ENCODE results near the gene FRMPD2.
"Not testable (repeated sequence)": the region's sequence is repeated elsewhere in the genome, so short reads cannot be mapped to it uniquely, and the experiment has no call there.

FRMPD2 gene

DNA sequence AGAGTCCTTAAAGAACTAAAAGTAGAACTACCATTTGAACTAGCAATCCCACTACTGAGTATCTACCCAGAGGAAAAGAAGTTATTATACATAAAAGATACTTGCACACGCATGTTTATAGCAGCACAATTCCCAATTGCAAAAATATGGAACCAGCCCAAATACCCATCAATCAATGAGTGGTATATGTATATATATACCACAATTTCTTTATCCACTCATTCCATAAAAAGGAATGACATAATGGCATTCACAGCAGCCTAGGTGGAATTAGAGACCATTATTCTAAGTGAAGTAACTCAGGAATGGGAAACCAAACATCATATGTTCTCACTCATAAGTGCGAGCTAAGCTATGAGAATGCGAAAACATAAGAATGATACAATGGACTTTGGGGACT is 53.5 kb downstream of the FRMPD2 start:
- not testable (repeated sequence) for H3K23ac ChIP-seq (ENCODE audit: low read length)
- WGBS (ENCODE audit: extremely low coverage, insufficient coverage, insufficient read length): no CpG with 5 or more reads among the region's 3 CpGs

DNA sequence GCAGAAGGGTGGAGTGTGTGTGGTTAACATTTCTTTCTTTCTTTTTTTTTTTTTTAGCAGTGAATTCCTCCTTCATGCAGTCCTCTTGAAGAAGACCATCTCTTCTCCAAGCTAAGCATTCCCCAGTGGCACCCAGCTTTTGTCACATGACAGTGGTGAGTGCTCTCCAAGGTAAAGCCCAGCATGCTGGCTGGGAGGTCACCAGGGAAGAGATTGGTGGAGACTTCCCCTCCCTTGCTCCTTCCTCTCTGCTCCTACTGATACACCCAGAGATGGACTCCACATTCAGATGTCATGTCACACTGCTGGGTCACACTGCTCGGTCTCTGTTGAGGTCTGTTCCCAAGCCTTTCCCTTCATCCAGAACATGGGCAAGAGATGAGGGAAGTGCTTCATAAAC is 55.3 kb downstream of the FRMPD2 start:
- no peak overlapping the region for H3K23ac ChIP-seq (ENCODE audit: low read length)
- no peak overlapping the region for H2BK120ac ChIP-seq (ENCODE audit: insufficient read depth, low read length, poor library complexity)
- no peak overlapping the region for H4K8ac ChIP-seq (ENCODE audit: low read depth, low read length)
- no peak overlapping the region for H2AFZ ChIP-seq (ENCODE audit: insufficient read depth, low read length, poor library complexity)
- no peaks in the 10 kb centered on the region for H3K27me3 ChIP-seq (ENCODE audit: insufficient read depth, low read length)
- no peak overlapping the region for H4K91ac ChIP-seq (ENCODE audit: low read depth, low read length)
- no peaks in the 10 kb centered on the region for H3K4me1 ChIP-seq (ENCODE audit: control insufficient read depth in 1 of 2, insufficient read depth in 2 of 2, low read length in 2 of 2)
- peak overlapping the region; percentile 55 for H3K9ac ChIP-seq (ENCODE audit: low read length)
- no peak overlapping the region for H3K14ac ChIP-seq (ENCODE audit: low read length)
- no peaks in the 10 kb centered on the region for H3K79me1 ChIP-seq (ENCODE audit: low read length)
- H3K9me3 ChIP-seq (ENCODE audit: insufficient read depth, low read depth, low read length): no peaks in the 10 kb centered on the region
- DNase-seq: no peak
- no peak overlapping the region for H3K4me3 ChIP-seq (ENCODE audit: low read depth, low read length)
- no peak overlapping the region for H3K4ac ChIP-seq (ENCODE audit: low read depth, low read length)
- no peak overlapping the region for H2AK5ac ChIP-seq (ENCODE audit: low read length)
- no peaks in the 10 kb centered on the region for H3K36me3 ChIP-seq (ENCODE audit: control insufficient read depth in 1 of 2, insufficient read depth in 2 of 2, low read length in 2 of 2)
- no peak overlapping the region for H4K12ac ChIP-seq (ENCODE audit: low read depth, low read length)
- no peak overlapping the region for H2BK12ac ChIP-seq (ENCODE audit: low read length)
- H2BK5ac ChIP-seq (ENCODE audit: low read depth, low read length, poor library complexity): no peak overlapping the region
- no peak overlapping the region for H3K18ac ChIP-seq (ENCODE audit: low read length)
- H3K4me2 ChIP-seq (ENCODE audit: low read length): no peak overlapping the region
- H3K79me2 ChIP-seq (ENCODE audit: control insufficient read depth, insufficient read depth, low read length, poor library complexity): no peaks in the 10 kb centered on the region
- no peak overlapping the region for H3K27ac ChIP-seq (ENCODE audit: low read depth, low read length)
- WGBS (ENCODE audit: extremely low coverage, insufficient coverage, insufficient read length): no CpG with 5 or more reads among the region's 1 CpG

More for the DNA sequence above, 53.5 kb downstream of the FRMPD2 start:
- not testable (repeated sequence) for H4K12ac ChIP-seq (ENCODE audit: low read depth, low read length); H3K4me1 ChIP-seq (ENCODE audit: control insufficient read depth in 1 of 2, insufficient read depth in 2 of 2, low read length in 2 of 2); H3K9me3 ChIP-seq (ENCODE audit: insufficient read depth, low read depth, low read length); H2AK5ac ChIP-seq (ENCODE audit: low read length); H2BK5ac ChIP-seq (ENCODE audit: low read depth, low read length, poor library complexity); H3K79me2 ChIP-seq (ENCODE audit: control insufficient read depth, insufficient read depth, low read length, poor library complexity); H3K4me2 ChIP-seq (ENCODE audit: low read length); H3K4me3 ChIP-seq (ENCODE audit: low read depth, low read length); H3K79me1 ChIP-seq (ENCODE audit: low read length); H3K18ac ChIP-seq (ENCODE audit: low read length); H3K9ac ChIP-seq (ENCODE audit: low read length); H2BK120ac ChIP-seq (ENCODE audit: insufficient read depth, low read length, poor library complexity); H2AFZ ChIP-seq (ENCODE audit: insufficient read depth, low read length, poor library complexity); H4K8ac ChIP-seq (ENCODE audit: low read depth, low read length); H4K91ac ChIP-seq (ENCODE audit: low read depth, low read length); H3K4ac ChIP-seq (ENCODE audit: low read depth, low read length); DNase-seq; H3K27ac ChIP-seq (ENCODE audit: low read depth, low read length); H2BK12ac ChIP-seq (ENCODE audit: low read length); H3K27me3 ChIP-seq (ENCODE audit: insufficient read depth, low read length); H3K14ac ChIP-seq (ENCODE audit: low read length); H3K36me3 ChIP-seq (ENCODE audit: control insufficient read depth in 1 of 2, insufficient read depth in 2 of 2, low read length in 2 of 2)

DNA sequence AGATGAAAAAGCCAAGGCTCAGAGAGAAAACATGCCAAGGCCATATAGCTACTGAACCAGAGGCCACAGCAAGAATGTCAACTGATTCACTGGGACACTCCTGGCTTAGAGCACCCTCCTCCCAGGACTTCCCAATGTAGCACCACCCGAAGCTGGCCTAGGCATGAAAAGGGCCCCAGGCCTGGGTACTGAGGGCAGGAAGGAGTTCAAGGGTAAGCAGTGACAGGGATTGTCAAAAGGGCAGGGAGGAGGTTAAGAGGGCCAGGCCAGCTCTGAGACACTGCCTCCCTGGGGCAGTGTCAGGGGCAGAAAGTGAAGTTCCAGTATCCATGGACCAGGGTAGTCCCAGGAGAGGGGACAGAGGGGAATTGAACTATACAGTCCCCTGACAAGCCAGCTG is 57.8 kb downstream of the FRMPD2 start:
- no peak for DNase-seq
- no peak overlapping the region for H2BK12ac ChIP-seq (ENCODE audit: low read length)
- no peak overlapping the region for H3K4me3 ChIP-seq (ENCODE audit: low read depth, low read length)
- H3K4ac ChIP-seq (ENCODE audit: low read depth, low read length): no peak overlapping the region
- H3K9me3 ChIP-seq (ENCODE audit: insufficient read depth, low read depth, low read length): no peaks in the 10 kb centered on the region
- no peak overlapping the region for H2AFZ ChIP-seq (ENCODE audit: insufficient read depth, low read length, poor library complexity)
- H3K79me1 ChIP-seq (ENCODE audit: low read length): no peaks in the 10 kb centered on the region
- no peaks in the 10 kb centered on the region for H3K27me3 ChIP-seq (ENCODE audit: insufficient read depth, low read length)
- H3K4me2 ChIP-seq (ENCODE audit: low read length): no peak overlapping the region
- no peak overlapping the region for H3K23ac ChIP-seq (ENCODE audit: low read length)
- H4K91ac ChIP-seq (ENCODE audit: low read depth, low read length): no peak overlapping the region
- H3K79me2 ChIP-seq (ENCODE audit: control insufficient read depth, insufficient read depth, low read length, poor library complexity): no peaks in the 10 kb centered on the region
- no peaks in the 10 kb centered on the region for H3K4me1 ChIP-seq (ENCODE audit: control insufficient read depth in 1 of 2, insufficient read depth in 2 of 2, low read length in 2 of 2)
- no peak overlapping the region for H4K12ac ChIP-seq (ENCODE audit: low read depth, low read length)
- no CpG with 5 or more reads among the region's 1 CpG for WGBS (ENCODE audit: extremely low coverage, insufficient coverage, insufficient read length)
- H2AK5ac ChIP-seq (ENCODE audit: low read length): no peak overlapping the region
- H2BK120ac ChIP-seq (ENCODE audit: insufficient read depth, low read length, poor library complexity): no peak overlapping the region
- no peaks in the 10 kb centered on the region for H3K36me3 ChIP-seq (ENCODE audit: control insufficient read depth in 1 of 2, insufficient read depth in 2 of 2, low read length in 2 of 2)
- no peak overlapping the region for H4K8ac ChIP-seq (ENCODE audit: low read depth, low read length)
- H3K9ac ChIP-seq (ENCODE audit: low read length): no peak overlapping the region
- no peak overlapping the region for H2BK5ac ChIP-seq (ENCODE audit: low read depth, low read length, poor library complexity)
- no peak overlapping the region for H3K27ac ChIP-seq (ENCODE audit: low read depth, low read length)
- no peak overlapping the region for H3K18ac ChIP-seq (ENCODE audit: low read length)
- no peak overlapping the region for H3K14ac ChIP-seq (ENCODE audit: low read length)

DNA sequence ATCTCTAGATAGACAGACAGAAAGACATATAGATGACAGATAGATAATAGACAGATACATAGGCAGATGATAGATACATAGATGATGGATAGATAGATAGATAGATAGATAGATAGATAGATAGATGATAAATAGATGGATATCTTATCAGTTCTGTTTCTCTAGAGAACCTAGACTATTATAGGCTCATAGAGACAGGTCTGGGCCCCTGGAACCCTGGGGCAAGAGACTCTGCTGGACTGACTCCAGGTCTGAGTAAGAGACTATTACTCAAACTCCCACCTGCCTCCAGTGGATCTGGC is 58.3 kb downstream of the FRMPD2 start:
- Histone ChIP-seq H4K91ac (ENCODE audit: low read depth, low read length) (no peak overlapping the region), H3K4me1 (ENCODE audit: control insufficient read depth in 1 of 2, insufficient read depth in 2 of 2, low read length in 2 of 2) (no peaks in the 10 kb centered on the region), H4K8ac (ENCODE audit: low read depth, low read length) (no peak overlapping the region), H3K4me3 (ENCODE audit: low read depth, low read length) (no peak overlapping the region), H3K14ac (ENCODE audit: low read length) (no peak overlapping the region), H3K4me2 (ENCODE audit: low read length) (no peak overlapping the region), H2AFZ (ENCODE audit: insufficient read depth, low read length, poor library complexity) (no peak overlapping the region), H3K36me3 (ENCODE audit: control insufficient read depth in 1 of 2, insufficient read depth in 2 of 2, low read length in 2 of 2) (no peaks in the 10 kb centered on the region), H3K9ac (ENCODE audit: low read length) (no peak overlapping the region), H3K4ac (ENCODE audit: low read depth, low read length) (no peak overlapping the region), H2BK5ac (ENCODE audit: low read depth, low read length, poor library complexity) (no peak overlapping the region), H3K27me3 (ENCODE audit: insufficient read depth, low read length) (no peaks in the 10 kb centered on the region), H2BK12ac (ENCODE audit: low read length) (no peak overlapping the region), H3K79me1 (ENCODE audit: low read length) (no peaks in the 10 kb centered on the region), H3K27ac (ENCODE audit: low read depth, low read length) (no peak overlapping the region), H3K23ac (ENCODE audit: low read length) (no peak overlapping the region), H4K12ac (ENCODE audit: low read depth, low read length) (no peak overlapping the region), H3K9me3 (ENCODE audit: insufficient read depth, low read depth, low read length) (peaks cover under 1% of the 10 kb centered on the region), H2BK120ac (ENCODE audit: insufficient read depth, low read length, poor library complexity) (no peak overlapping the region), H3K79me2 (ENCODE audit: control insufficient read depth, insufficient read depth, low read length, poor library complexity) (no peaks in the 10 kb centered on the region), H2AK5ac (ENCODE audit: low read length) (no peak overlapping the region), H3K18ac (ENCODE audit: low read length) (no peak overlapping the region)
- peak; percentile 17 to 19 for DNase-seq

Data from trophoblast cell (in vitro differentiated cells and primary cell).